PC-9 (cell line): ENCODE results near the gene EGFLAM. TPM values are rescaled to one million over a fixed set of nuclear protein-coding genes. Genes with fewer than 3 reads are reported as not detected.

Experiments used
- BruUV-seq: library from RNA; stranded (reverse); fragments of 400-500 nt; replicated peaks from 2 replicates; lab custom pipeline; 2021; lab: Mats Ljungman, UMichigan
- CTCF ChIA-PET: fragments of 300-600 bp; sonication (Branson Sonifier 250); formaldehyde crosslinking; loops from one replicate; lab custom pipeline; 2022; ENCODE audit warnings: antibody characterized with exemption; lab: Charles Lee
- POLR2A ChIA-PET: fragments of 300-600 bp; sonication (Branson Sonifier 250); formaldehyde crosslinking; loops from one replicate; lab custom pipeline; 2022; ENCODE audit warnings: antibody characterized with exemption; ENCODE audit not compliant: unreplicated experiment; lab: Charles Lee
- DNase-seq, 2 experiments: peaks; one replicate each; pipeline versions ENCODE4 v3.0.0 to v3.0.0-alpha.2; 2015 to 2022; ENCODE audit warnings: mixed read lengths in 1 of 2
- H2AFZ ChIP-seq: fragments of 200-600 bp; sonication (generic); 2 replicates; pipeline ENCODE4 v1.8.1; 2017; ENCODE audit warnings: antibody characterized with exemption
- H3F3A ChIP-seq: fragments of 200-600 bp; sonication (generic); 2 replicates; pipeline ENCODE4 v1.8.1; 2017; ENCODE audit warnings: antibody characterized with exemption, mild to moderate bottlenecking, low read depth; ENCODE audit not compliant: insufficient read depth
- H3K27ac ChIP-seq: fragments of 200-600 bp; sonication (generic); 2 replicates; pipeline ENCODE4 v1.6.1; 2016; ENCODE audit warnings: mixed run types
- H3K27me3 ChIP-seq: fragments of 200-600 bp; sonication (generic); 2 replicates; pipeline ENCODE4 v1.6.1; 2016; ENCODE audit warnings: low read depth, mixed run types; ENCODE audit not compliant: insufficient read depth
- H3K36me3 ChIP-seq: fragments of 200-600 bp; sonication (generic); 2 replicates; pipeline ENCODE4 v1.6.1; 2016; ENCODE audit warnings: low read depth, mixed run types
- H3K4me1 ChIP-seq: fragments of 200-600 bp; sonication (generic); replicated peaks from 2 replicates; pipeline ENCODE4 v1.6.1; 2016; ENCODE audit warnings: mixed run types; ENCODE audit not compliant: insufficient read depth
- H3K4me2 ChIP-seq: fragments of 200-600 bp; sonication (generic); 2 replicates; pipeline ENCODE4 v1.6.1; 2017; ENCODE audit warnings: mixed run types
- H3K4me3 ChIP-seq: fragments of 200-600 bp; sonication (generic); 2 replicates; pipeline ENCODE4 v1.6.1; 2016; ENCODE audit warnings: mixed run types
- H3K79me2 ChIP-seq: fragments of 200-600 bp; sonication (generic); 2 replicates; pipeline ENCODE4 v1.6.1; 2017; ENCODE audit warnings: low read depth, mixed run types
- H3K9me2 ChIP-seq: fragments of 200-600 bp; sonication (generic); 2 replicates; pipeline ENCODE4 v1.8.1; 2017; ENCODE audit warnings: mild to moderate bottlenecking; ENCODE audit not compliant: insufficient read depth
- H3K9me3 ChIP-seq: fragments of 200-600 bp; sonication (generic); 2 replicates; pipeline ENCODE4 v1.8.1; 2016; ENCODE audit warnings: low read depth; ENCODE audit not compliant: insufficient read depth
- H4K20me1 ChIP-seq: fragments of 200-600 bp; sonication (generic); 2 replicates; pipeline ENCODE4 v1.8.1; 2017; ENCODE audit not compliant: insufficient read depth
- EZH2 ChIP-seq: fragments of 200-600 bp; sonication (generic); IDR thresholded peaks from 2 replicates; pipeline ENCODE4 v1.8.0; 2017; ENCODE audit warnings: antibody characterized with exemption, low read depth
- intact Hi-C: fragments of 100-400 bp; cut with micrococcal nuclease; formaldehyde crosslinking; loops from one replicate; pipeline ENCODE4 v1.10.0; 2022; ENCODE audit not compliant: unreplicated experiment
- total RNA-seq: library from RNA; stranded (reverse); gene quantifications from 2 replicates; pipeline ENCODE4 v1.2.3, GENCODE V29; 2021
- TF ChIP-seq, protein P1 (sequence below): fragments of 200-600 bp; sonication (generic); conservative IDR thresholded peaks from 2 replicates; pipeline ENCODE4 v1.6.1; 2017; ENCODE audit warnings: mixed run types, antibody characterized with exemption, mild to moderate bottlenecking, moderate library complexity

Gene EGFLAM
- total RNA-seq, 1 experiment from 2014 or later: not detected

DNA sequence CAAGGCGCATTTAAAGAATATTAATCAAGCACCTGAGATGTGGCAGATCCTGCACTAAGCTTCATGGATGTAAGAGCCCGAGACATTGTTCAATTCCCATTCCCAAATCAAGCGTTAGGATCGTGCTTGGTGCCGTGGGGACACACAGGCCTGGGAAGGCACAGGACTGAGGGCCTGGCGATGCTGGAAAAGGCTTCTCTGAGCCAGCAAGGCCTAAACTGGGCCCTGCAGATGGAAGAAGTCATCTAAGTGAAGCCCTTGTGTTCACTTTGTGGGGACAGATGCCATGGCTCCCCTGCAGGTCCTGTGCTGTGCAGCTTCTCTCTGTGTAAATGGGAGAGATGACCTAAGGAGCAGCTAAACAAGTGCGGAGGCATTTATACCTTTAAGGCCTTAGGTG lies 214.2 kb downstream of the EGFLAM start:
- no peaks in the 10 kb centered on the region for H3K79me2 ChIP-seq
- H3K36me3 ChIP-seq: no peaks in the 10 kb centered on the region
- no peaks in the 10 kb centered on the region for H3K4me1 ChIP-seq
- H3K27ac ChIP-seq: no peak overlapping the region
- ChIA-PET CTCF (no interaction called here), POLR2A (no interaction called here)
- H3K27me3 ChIP-seq: no peaks in the 10 kb centered on the region
- no peak overlapping the region for H3K4me2 ChIP-seq
- no peaks in the 10 kb centered on the region for H3K9me2 ChIP-seq
- no peaks in the 10 kb centered on the region for H3F3A ChIP-seq
- H2AFZ ChIP-seq: no peak overlapping the region
- no peaks in the 10 kb centered on the region for H4K20me1 ChIP-seq
- H3K9me3 ChIP-seq: no peaks in the 10 kb centered on the region
- no peak for DNase-seq
- H3K4me3 ChIP-seq: no peak overlapping the region
- no TSS peak for BruUV-seq
- TF ChIP-seq, protein P1, sequence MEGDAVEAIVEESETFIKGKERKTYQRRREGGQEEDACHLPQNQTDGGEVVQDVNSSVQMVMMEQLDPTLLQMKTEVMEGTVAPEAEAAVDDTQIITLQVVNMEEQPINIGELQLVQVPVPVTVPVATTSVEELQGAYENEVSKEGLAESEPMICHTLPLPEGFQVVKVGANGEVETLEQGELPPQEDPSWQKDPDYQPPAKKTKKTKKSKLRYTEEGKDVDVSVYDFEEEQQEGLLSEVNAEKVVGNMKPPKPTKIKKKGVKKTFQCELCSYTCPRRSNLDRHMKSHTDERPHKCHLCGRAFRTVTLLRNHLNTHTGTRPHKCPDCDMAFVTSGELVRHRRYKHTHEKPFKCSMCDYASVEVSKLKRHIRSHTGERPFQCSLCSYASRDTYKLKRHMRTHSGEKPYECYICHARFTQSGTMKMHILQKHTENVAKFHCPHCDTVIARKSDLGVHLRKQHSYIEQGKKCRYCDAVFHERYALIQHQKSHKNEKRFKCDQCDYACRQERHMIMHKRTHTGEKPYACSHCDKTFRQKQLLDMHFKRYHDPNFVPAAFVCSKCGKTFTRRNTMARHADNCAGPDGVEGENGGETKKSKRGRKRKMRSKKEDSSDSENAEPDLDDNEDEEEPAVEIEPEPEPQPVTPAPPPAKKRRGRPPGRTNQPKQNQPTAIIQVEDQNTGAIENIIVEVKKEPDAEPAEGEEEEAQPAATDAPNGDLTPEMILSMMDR: no peak
- TF ChIP-seq EZH2: no peak
- intact Hi-C loops: no loop called here

DNA sequence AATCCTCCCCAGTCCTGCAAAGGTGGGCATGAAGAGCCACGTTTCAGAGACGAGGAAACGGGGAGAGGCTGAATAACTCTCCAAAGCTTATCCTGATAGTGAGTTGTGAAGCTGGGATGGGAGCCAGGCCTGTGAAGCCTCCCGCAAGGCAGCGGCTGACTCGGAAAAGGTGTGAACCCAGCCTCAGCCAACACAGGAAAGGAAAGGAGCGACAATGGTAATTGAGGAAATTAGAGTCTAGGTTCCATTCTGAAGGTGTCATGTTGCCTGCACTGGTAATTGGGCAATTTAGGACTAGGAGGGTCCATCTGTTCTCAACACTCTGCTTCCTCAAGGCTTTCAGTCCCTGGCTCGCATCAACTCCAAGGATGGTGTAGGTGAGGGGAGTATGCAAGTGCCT lies 214.6 kb downstream of the EGFLAM start:
- POLR2A ChIA-PET: no interaction called here
- no peaks in the 10 kb centered on the region for H3K27me3 ChIP-seq
- DNase-seq: no peak
- CTCF ChIA-PET: no interaction called here
- H3K4me2 ChIP-seq: no peak overlapping the region
- H4K20me1 ChIP-seq: no peaks in the 10 kb centered on the region
- H2AFZ ChIP-seq: no peak overlapping the region
- no peaks in the 10 kb centered on the region for H3K9me3 ChIP-seq
- H3K36me3 ChIP-seq: no peaks in the 10 kb centered on the region
- BruUV-seq: no TSS peak
- H3K4me3 ChIP-seq: no peak overlapping the region
- 0 out of 2 replicates have a peak, but pooled peaks cover 3% of the 10 kb centered on the region for H3K9me2 ChIP-seq
- H3F3A ChIP-seq: no peaks in the 10 kb centered on the region
- H3K79me2 ChIP-seq: no peaks in the 10 kb centered on the region
- intact Hi-C loops: no loop called here
- TF ChIP-seq, protein P1: no peak
- TF ChIP-seq EZH2: no peak
- H3K4me1 ChIP-seq: no peaks in the 10 kb centered on the region
- no peak overlapping the region for H3K27ac ChIP-seq

DNA sequence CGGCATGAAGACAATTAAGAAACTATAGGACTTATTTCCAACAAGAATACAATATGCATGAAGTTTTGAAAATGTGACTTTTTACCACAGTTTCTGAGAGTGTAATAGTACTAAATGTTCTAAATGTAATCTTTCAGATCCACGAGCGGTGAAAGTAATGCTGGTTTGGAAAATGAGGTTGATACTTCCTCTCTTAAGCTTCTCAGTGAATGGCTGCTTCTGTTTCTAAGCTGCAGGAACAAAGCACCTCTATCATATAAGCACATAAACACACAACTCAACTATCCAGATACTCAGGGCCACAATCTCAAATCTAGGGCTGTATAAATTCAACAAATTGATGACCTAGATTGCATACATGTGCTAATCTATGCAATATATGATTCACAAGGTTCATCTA lies 219.8 kb downstream of the EGFLAM start:
- no peaks in the 10 kb centered on the region for H3K9me3 ChIP-seq
- no peak overlapping the region for H2AFZ ChIP-seq
- H4K20me1 ChIP-seq: no peaks in the 10 kb centered on the region
- H3K36me3 ChIP-seq: no peaks in the 10 kb centered on the region
- ChIA-PET POLR2A (no interaction called here), CTCF (no interaction called here)
- BruUV-seq: no TSS peak
- no peak overlapping the region for H3K4me2 ChIP-seq
- no peaks in the 10 kb centered on the region for H3K4me1 ChIP-seq
- intact Hi-C loops: no loop called here
- no peaks in the 10 kb centered on the region for H3K79me2 ChIP-seq
- no peaks in the 10 kb centered on the region for H3K27me3 ChIP-seq
- DNase-seq: no peak
- H3K27ac ChIP-seq: no peak overlapping the region
- TF ChIP-seq EZH2: no peak
- TF ChIP-seq, protein P1: no peak
- H3K4me3 ChIP-seq: no peak overlapping the region
- H3F3A ChIP-seq: no peaks in the 10 kb centered on the region
- 0 out of 2 replicates have a peak, but pooled peaks cover 3% of the 10 kb centered on the region for H3K9me2 ChIP-seq
